Esophagus muscularis mucosa (tissue), 3 donors: ENCODE results near the gene GINS2.

Experiments
- EP300 ChIP-seq: sonication (generic); formaldehyde crosslinking; IDR thresholded peaks from one replicate; pipeline ENCODE4 v1.6.1; 2017; ENCODE audit warnings: antibody characterized with exemption
- TF ChIP-seq, protein P1 (sequence below), 3 experiments: fragments of 200-600 bp in 2 of 3; fragments of 450-650 bp in 1 of 3; sonication (generic) in 2 of 3; IDR thresholded peaks; one replicate each; pipeline ENCODE4 v1.5.1; 2017 to 2019; ENCODE audit warnings: antibody characterized with exemption in 3 of 3, mild to moderate bottlenecking in 2 of 3, moderate library complexity in 1 of 3

DNA sequence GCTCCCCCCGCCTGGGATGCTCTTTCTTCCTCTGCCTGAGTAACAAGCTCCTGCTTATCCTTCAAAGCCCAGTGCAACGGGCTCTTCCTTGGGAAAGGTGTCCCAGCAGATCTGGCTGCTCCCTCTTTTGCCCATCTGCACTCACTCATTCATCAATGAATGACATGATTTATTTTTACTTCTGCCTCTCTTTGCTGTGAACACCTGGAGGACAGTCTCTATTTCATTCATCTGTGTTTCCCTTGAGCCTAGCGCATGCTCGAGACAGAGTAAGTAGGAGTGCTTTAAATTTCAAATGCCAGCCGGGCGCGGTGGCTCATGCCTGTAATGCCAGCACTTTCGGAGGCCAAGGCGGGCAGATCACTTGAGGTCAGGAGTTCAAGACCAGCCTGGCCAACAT is 22.0 kb upstream of the GINS2 start:
- TF ChIP-seq, protein P1, sequence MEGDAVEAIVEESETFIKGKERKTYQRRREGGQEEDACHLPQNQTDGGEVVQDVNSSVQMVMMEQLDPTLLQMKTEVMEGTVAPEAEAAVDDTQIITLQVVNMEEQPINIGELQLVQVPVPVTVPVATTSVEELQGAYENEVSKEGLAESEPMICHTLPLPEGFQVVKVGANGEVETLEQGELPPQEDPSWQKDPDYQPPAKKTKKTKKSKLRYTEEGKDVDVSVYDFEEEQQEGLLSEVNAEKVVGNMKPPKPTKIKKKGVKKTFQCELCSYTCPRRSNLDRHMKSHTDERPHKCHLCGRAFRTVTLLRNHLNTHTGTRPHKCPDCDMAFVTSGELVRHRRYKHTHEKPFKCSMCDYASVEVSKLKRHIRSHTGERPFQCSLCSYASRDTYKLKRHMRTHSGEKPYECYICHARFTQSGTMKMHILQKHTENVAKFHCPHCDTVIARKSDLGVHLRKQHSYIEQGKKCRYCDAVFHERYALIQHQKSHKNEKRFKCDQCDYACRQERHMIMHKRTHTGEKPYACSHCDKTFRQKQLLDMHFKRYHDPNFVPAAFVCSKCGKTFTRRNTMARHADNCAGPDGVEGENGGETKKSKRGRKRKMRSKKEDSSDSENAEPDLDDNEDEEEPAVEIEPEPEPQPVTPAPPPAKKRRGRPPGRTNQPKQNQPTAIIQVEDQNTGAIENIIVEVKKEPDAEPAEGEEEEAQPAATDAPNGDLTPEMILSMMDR (IDR thresholded peaks at IDR 0.05) = no peak
- no peak for TF ChIP-seq EP300
